HEK293 (cell line): ENCODE measurements around the gene DNAH9.

Experiments
- KLF16 ChIP-seq: fragments of 450-650 bp; formaldehyde crosslinking; IDR thresholded peaks from 2 replicates; pipeline ENCODE4 v1.5.1; 2017; ENCODE audit warnings: missing biosample characterization, missing genetic modification characterization
- TRIM28 ChIP-seq: IDR thresholded peaks from 2 replicates; pipeline ENCODE4 v1.6.1; 2011; ENCODE audit warnings: low read length, control low read depth, borderline replicate concordance
- ZNF112 ChIP-seq: fragments of 450-650 bp; formaldehyde crosslinking; IDR thresholded peaks from 2 replicates; pipeline ENCODE4 v1.5.0; 2017; ENCODE audit warnings: missing biosample characterization, missing genetic modification characterization
- ZNF335 ChIP-seq: fragments of 450-650 bp; formaldehyde crosslinking; conservative IDR thresholded peaks from 2 replicates; pipeline ENCODE4 v1.5.1; 2016; ENCODE audit warnings: missing biosample characterization, missing genetic modification characterization
- TF ChIP-seq, protein P1 (sequence below): fragments of 450-650 bp; formaldehyde crosslinking; IDR thresholded peaks from 2 replicates; pipeline ENCODE4 v1.5.1; 2016; ENCODE audit warnings: missing biosample characterization, missing genetic modification characterization
- TF ChIP-seq, protein P2 (sequence below): fragments of 450-650 bp; formaldehyde crosslinking; optimal IDR thresholded peaks from 2 replicates; pipeline ENCODE3; 2016; ENCODE audit warnings: missing biosample characterization, mild to moderate bottlenecking, missing genetic modification characterization

DNA sequence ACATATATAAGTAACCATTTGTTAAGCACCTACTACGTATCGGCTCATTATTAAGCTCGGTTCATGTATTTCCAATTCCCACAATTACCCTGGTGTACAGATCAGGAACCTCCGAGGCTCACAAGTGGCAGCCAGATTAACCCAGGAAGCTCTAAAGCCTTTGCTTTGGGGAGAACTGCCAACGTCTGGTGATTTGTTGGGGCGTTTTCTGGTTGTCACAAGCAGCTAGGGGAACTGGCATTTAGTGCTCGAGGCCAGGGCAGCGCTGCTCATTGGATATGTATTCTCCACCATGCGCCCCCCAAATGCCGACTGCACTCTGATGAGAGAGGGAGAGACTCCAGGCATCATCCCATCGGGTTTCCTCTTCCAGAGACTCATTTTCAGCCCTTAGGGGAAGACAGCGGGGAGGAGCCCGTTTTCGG is 398.5 kb downstream of the DNAH9 start:
- TF ChIP-seq, protein P1, sequence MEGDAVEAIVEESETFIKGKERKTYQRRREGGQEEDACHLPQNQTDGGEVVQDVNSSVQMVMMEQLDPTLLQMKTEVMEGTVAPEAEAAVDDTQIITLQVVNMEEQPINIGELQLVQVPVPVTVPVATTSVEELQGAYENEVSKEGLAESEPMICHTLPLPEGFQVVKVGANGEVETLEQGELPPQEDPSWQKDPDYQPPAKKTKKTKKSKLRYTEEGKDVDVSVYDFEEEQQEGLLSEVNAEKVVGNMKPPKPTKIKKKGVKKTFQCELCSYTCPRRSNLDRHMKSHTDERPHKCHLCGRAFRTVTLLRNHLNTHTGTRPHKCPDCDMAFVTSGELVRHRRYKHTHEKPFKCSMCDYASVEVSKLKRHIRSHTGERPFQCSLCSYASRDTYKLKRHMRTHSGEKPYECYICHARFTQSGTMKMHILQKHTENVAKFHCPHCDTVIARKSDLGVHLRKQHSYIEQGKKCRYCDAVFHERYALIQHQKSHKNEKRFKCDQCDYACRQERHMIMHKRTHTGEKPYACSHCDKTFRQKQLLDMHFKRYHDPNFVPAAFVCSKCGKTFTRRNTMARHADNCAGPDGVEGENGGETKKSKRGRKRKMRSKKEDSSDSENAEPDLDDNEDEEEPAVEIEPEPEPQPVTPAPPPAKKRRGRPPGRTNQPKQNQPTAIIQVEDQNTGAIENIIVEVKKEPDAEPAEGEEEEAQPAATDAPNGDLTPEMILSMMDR (tag by site-specific recombination): no peak
- TF ChIP-seq ZNF335 (tag by site-specific recombination) (no peak), KLF16 (tag by site-specific recombination) (no peak), TRIM28 (no peak), ZNF112 (tag by site-specific recombination) (no peak)
- TF ChIP-seq, protein P2, sequence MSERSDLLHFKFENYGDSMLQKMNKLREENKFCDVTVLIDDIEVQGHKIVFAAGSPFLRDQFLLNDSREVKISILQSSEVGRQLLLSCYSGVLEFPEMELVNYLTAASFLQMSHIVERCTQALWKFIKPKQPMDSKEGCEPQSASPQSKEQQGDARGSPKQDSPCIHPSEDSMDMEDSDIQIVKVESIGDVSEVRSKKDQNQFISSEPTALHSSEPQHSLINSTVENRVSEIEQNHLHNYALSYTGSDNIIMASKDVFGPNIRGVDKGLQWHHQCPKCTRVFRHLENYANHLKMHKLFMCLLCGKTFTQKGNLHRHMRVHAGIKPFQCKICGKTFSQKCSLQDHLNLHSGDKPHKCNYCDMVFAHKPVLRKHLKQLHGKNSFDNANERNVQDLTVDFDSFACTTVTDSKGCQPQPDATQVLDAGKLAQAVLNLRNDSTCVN: no peak
